ENCODE results near the gene ZSWIM7. TPM values are rescaled to one million over a fixed set of nuclear protein-coding genes. Genes with fewer than 3 reads are reported as not detected.
"Not testable (repeated sequence)": the region's sequence is repeated elsewhere in the genome, so short reads cannot be mapped to it uniquely, and the experiment has no call there.

ZSWIM7 gene
- total RNA-seq, 1 donor from 2014 or later: 15.0 TPM

GRCh38 chr17:15981208-15981607, 18.3 kb downstream of the ZSWIM7 start:
- H3K27me3 Mint-ChIP-seq: no peaks in the 10 kb centered on the region
- H3K9me3 Mint-ChIP-seq: no peaks in the 10 kb centered on the region
- POLR2A ChIA-PET: no interaction called here
- DNase-seq (no peak), ATAC-seq (ENCODE audit: low read depth) (peak; percentile 95)
- CTCF ChIA-PET: no interaction called here
- peaks cover 11% of the 10 kb centered on the region for H3K4me1 Mint-ChIP-seq
- no peak for TF ChIP-seq CTCF (IDR thresholded peaks at IDR 0.05)
- intact Hi-C loops (cut with micrococcal nuclease): no loop called here
- no peak overlapping the region for H3K27ac Mint-ChIP-seq
- peaks cover 71% of the 10 kb centered on the region for H3K36me3 Mint-ChIP-seq (ENCODE audit: low read depth)
- no peak overlapping the region for H3K4me3 Mint-ChIP-seq

GRCh38 chr17:15979013-15979412, 20.5 kb downstream of the ZSWIM7 start:
- intact Hi-C loops (cut with micrococcal nuclease); H3K9me3 Mint-ChIP-seq; ATAC-seq (ENCODE audit: low read depth); H3K27ac Mint-ChIP-seq; CTCF ChIA-PET; DNase-seq; H3K4me3 Mint-ChIP-seq; H3K27me3 Mint-ChIP-seq; POLR2A ChIA-PET: not testable (repeated sequence)
- peaks cover 69% of the 10 kb centered on the region for H3K36me3 Mint-ChIP-seq (ENCODE audit: low read depth)
- H3K4me1 Mint-ChIP-seq: peaks cover 11% of the 10 kb centered on the region

GRCh38 chr17:15978606-15979005, 20.9 kb downstream of the ZSWIM7 start:
- Mint-ChIP-seq H3K27me3 (no peaks in the 10 kb centered on the region), H3K9me3 (no peaks in the 10 kb centered on the region), H3K4me3 (no peak overlapping the region), H3K4me1 (peaks cover 11% of the 10 kb centered on the region), H3K27ac (no peak overlapping the region), H3K36me3 (ENCODE audit: low read depth) (peaks cover 65% of the 10 kb centered on the region)
- DNase-seq (no peak), ATAC-seq (ENCODE audit: low read depth) (no peak)
- CTCF ChIA-PET: no interaction called here
- no peak for TF ChIP-seq CTCF (IDR thresholded peaks at IDR 0.05)
- POLR2A ChIA-PET: no interaction called here
- intact Hi-C loops (cut with micrococcal nuclease): no loop called here

GRCh38 chr17:15977894-15978293, 21.6 kb downstream of the ZSWIM7 start:
- H3K27ac Mint-ChIP-seq: no peak overlapping the region
- ATAC-seq (ENCODE audit: low read depth): no peak
- no peaks in the 10 kb centered on the region for H3K9me3 Mint-ChIP-seq

GRCh38 chr17:15973834-15974233, 25.7 kb downstream of the ZSWIM7 start:
- no peak overlapping the region for H3K4me3 Mint-ChIP-seq
- no peaks in the 10 kb centered on the region for H3K9me3 Mint-ChIP-seq
- no peak overlapping the region for H3K27ac Mint-ChIP-seq
- H3K36me3 Mint-ChIP-seq (ENCODE audit: low read depth): peaks cover 35% of the 10 kb centered on the region
- no peak for TF ChIP-seq CTCF (IDR thresholded peaks at IDR 0.05)
- DNase-seq: no peak
- ChIA-PET POLR2A (no interaction called here), CTCF (no interaction called here)
- ATAC-seq (ENCODE audit: low read depth): no peak
- no peaks in the 10 kb centered on the region for H3K4me1 Mint-ChIP-seq
- H3K27me3 Mint-ChIP-seq: peaks cover 8% of the 10 kb centered on the region
- intact Hi-C loops (cut with micrococcal nuclease): no loop called here

More at GRCh38 chr17:15977894-15978293, 21.6 kb downstream of the ZSWIM7 start:
- POLR2A ChIA-PET: no interaction called here
- CTCF ChIA-PET: no interaction called here
- TF ChIP-seq CTCF (IDR thresholded peaks at IDR 0.05): no peak
- intact Hi-C loops (cut with micrococcal nuclease): no loop called here
- no peaks in the 10 kb centered on the region for H3K27me3 Mint-ChIP-seq
- no peak for DNase-seq
- peaks cover 63% of the 10 kb centered on the region for H3K36me3 Mint-ChIP-seq (ENCODE audit: low read depth)
- H3K4me3 Mint-ChIP-seq: no peak overlapping the region
- peaks cover 11% of the 10 kb centered on the region for H3K4me1 Mint-ChIP-seq

- Mint-ChIP-seq H3K4me3 (no peak overlapping the region), H3K27ac (no peak overlapping the region), H3K36me3 (ENCODE audit: low read depth) (peaks cover 29% of the 10 kb centered on the region)
Observed at GRCh38 chr17:15973016-15973415, 26.5 kb downstream of the ZSWIM7 start.

More at GRCh38 chr17:15973016-15973415, 26.5 kb downstream of the ZSWIM7 start:
- intact Hi-C loops (cut with micrococcal nuclease): no loop called here
- no peak for ATAC-seq (ENCODE audit: low read depth)
- no peak for TF ChIP-seq CTCF (IDR thresholded peaks at IDR 0.05)
- Mint-ChIP-seq H3K27me3 (peaks cover 11% of the 10 kb centered on the region), H3K4me1 (no peaks in the 10 kb centered on the region), H3K9me3 (no peaks in the 10 kb centered on the region)
- POLR2A ChIA-PET: no interaction called here
- CTCF ChIA-PET: no interaction called here
- no peak for DNase-seq
